GM21526 (cell line): ENCODE measurements around the gene DRD2.
"Not testable (repeated sequence)": the region's sequence is repeated elsewhere in the genome, so short reads cannot be mapped to it uniquely, and the experiment has no call there.

Source experiments
- ATAC-seq: cut with Tn5 transposase; IDR thresholded peaks from one replicate; pipeline ENCODE4 v1.9.1; 2021; ENCODE audit warnings: moderate library complexity; ENCODE audit not compliant: unreplicated experiment, low FRiP score

DRD2 gene

GRCh38 chr11:113475160-113475761, at the start of gene DRD2:
DRD2 (minus strand) TSS chr11:113475398; CDS start chr11:113424651, 50,747 bp downstream.
- no peak for ATAC-seq

GRCh38 chr11:113523906-113524305, 48.7 kb upstream of the DRD2 start:
- ATAC-seq: not testable (repeated sequence)

- no peak for ATAC-seq
These were observed 46.7 kb upstream of the DRD2 start for GRCh38 chr11:113521737-113522517.

- ATAC-seq: no peak
These were observed 44.9 kb upstream of the DRD2 start for GRCh38 chr11:113519989-113520613.

GRCh38 chr11:113518716-113519495, 43.7 kb upstream of the DRD2 start:
- no peak for ATAC-seq

GRCh38 chr11:113517361-113517760, 42.2 kb upstream of the DRD2 start:
- no peak for ATAC-seq

GRCh38 chr11:113514856-113515255, 39.7 kb upstream of the DRD2 start:
- no peak for ATAC-seq

GRCh38 chr11:113507341-113507740, 32.1 kb upstream of the DRD2 start:
- no peak for ATAC-seq

- ATAC-seq: no peak
These were observed 31.7 kb upstream of the DRD2 start for GRCh38 chr11:113506893-113507292.

GRCh38 chr11:113506461-113506860, 31.3 kb upstream of the DRD2 start:
- ATAC-seq: no peak

GRCh38 chr11:113505541-113506375, 30.6 kb upstream of the DRD2 start:
- ATAC-seq: no peak

GRCh38 chr11:113505046-113505445, 29.8 kb upstream of the DRD2 start:
- ATAC-seq: no peak

GRCh38 chr11:113504586-113504985, 29.4 kb upstream of the DRD2 start:
- no peak for ATAC-seq

GRCh38 chr11:113504071-113504470, 28.9 kb upstream of the DRD2 start:
- no peak for ATAC-seq

GRCh38 chr11:113497066-113497910, 22.1 kb upstream of the DRD2 start:
- no peak for ATAC-seq

GRCh38 chr11:113496026-113496651, 20.9 kb upstream of the DRD2 start:
- no peak for ATAC-seq

- no peak for ATAC-seq
These were observed 18.8 kb upstream of the DRD2 start for GRCh38 chr11:113494021-113494420.

GRCh38 chr11:113493206-113493605, 18.0 kb upstream of the DRD2 start:
- ATAC-seq: no peak

GRCh38 chr11:113488931-113489351, 13.7 kb upstream of the DRD2 start:
- ATAC-seq: no peak
